Endothelial cell of coronary artery (primary cell): ENCODE results near the gene B4GALT2. TPM values are rescaled to one million over a fixed set of nuclear protein-coding genes. Genes with fewer than 3 reads are reported as not detected.

Experiments
- total RNA-seq: library from RNA; depleted of rRNA; stranded (reverse); fragments of >200 nt; gene quantifications from 2 replicates; pipeline ENCODE4 v1.2.3, GENCODE V29; 2014

The B4GALT2 gene, protein sequence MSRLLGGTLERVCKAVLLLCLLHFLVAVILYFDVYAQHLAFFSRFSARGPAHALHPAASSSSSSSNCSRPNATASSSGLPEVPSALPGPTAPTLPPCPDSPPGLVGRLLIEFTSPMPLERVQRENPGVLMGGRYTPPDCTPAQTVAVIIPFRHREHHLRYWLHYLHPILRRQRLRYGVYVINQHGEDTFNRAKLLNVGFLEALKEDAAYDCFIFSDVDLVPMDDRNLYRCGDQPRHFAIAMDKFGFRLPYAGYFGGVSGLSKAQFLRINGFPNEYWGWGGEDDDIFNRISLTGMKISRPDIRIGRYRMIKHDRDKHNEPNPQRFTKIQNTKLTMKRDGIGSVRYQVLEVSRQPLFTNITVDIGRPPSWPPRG
- 63.8 and 64.9 TPM in 2 replicates for total RNA-seq

DNA sequence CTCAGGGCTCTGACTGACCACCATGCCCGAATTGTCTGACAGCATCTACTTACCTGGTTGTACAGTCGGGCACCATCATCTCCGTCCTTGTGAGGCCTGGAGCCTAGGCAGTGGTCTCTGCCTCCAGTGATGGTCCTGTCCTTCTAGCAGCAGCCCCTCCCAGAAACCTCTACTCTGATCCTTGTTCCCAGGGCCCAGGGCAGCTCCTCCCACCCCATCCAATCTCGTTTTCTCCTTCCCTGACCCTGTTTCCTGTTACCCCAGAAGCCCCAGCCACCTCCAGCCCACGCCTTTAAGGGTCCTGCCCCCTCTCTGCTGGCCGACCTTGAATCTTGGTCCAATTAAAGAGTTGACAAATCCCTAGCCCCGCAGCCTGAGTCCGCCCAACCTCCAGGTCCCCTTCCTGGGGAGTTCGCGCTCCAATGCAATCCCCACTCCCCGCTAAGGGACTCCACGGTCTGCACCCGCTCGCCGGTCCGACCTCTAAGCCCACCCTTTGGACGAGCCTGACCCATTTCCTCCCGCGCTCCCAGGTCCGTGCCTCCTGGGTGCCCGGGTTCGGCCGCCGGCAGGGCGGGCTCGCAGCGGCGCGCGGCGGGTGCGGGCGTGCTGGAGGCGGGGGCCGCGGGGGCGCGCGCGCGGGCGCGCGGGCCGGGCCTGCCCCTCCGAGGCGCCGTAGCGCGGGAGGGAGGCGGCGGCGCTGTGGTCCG lies at the start of gene B4GALT2:
TSS of gene B4GALT2 (plus strand) at position 660 of the 710 bp plus-strand sequence. CDS start 1,951 bp downstream, outside the sequence.

DNA sequence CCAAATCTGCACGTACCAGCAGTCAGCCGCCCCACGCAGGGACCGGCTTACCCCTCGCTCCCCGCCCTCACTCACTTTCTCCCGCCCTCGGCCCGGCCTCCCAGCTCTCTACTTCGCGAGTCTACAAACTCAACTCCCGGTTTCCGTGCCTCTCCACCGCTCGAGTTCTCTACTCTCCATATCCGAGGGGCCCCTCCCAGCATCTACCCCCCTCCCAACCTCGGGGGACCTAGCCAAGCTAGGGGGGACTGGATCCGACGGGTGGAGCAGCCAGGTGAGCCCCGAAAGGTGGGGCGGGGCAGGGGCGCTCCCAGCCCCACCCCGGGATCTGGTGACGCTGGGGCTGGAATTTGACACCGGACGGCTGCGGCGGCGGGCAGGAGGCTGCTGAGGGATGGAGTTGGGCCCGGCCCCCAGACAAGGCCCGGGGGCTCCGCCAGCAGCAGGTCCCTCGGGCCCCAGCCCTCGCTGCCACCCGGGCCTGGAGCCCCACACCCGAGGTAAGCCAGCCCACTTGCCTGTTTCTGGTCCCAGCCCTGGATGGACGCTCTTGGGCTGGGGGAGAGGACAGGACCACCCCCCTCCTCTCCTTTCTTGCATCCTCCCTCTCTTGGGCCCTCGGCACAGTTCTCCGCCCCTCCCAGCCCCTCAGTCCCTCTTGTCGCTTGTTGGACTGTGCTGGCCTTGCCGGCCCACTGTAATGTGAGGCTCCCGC lies 45.5 kb upstream of the B4GALT2 start, which contains the start of gene ARTN:
TSS of gene ARTN (plus strand) at position 416 of the 715 bp plus-strand sequence. CDS start 1,856 bp downstream, outside the sequence.

DNA sequence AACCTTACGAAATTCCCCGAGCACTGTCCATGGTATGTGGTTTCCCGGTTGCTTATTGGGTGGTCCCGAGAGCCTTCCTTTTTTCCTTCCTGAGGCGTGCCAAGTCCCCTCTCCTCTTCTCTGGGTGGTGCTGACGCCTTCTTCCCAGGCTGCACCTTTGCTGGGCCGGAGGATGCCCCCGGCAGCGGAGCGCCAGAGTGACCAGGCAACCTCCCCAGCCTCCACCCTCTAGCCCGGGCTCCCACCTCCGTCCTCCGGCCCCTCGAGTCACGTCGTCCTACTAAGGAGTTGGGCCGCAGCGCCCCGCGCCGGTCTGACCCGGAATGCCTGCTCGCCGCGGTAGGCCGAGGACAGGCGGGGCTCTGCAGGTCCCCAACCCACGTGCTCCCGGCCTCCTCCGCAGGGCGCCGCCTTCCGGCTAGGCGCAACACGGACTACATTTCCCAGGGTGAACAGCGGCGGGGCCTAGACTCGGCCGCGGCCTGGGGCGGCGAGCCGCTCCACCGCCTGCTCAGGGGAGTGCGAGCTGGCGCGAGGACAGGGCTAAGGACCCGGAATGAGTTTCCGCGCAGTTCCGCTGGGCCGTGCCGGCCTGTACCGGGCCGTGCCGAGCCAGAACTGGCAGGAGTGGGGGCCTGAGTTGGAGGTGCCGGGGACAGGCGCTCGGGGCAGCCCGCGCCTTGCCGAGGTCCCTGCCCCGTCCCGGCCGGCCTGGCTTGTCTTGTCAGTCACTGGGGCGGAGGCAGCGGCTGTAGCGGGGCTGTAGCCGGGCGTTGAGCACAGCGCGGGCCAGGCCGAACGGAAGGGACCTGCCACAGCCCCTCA lies 32.6 kb upstream of the B4GALT2 start, which contains the start of gene IPO13:
TSS of gene IPO13 (plus strand) at position 715 of the 825 bp plus-strand sequence. CDS start 651 bp downstream, outside the sequence.

DNA sequence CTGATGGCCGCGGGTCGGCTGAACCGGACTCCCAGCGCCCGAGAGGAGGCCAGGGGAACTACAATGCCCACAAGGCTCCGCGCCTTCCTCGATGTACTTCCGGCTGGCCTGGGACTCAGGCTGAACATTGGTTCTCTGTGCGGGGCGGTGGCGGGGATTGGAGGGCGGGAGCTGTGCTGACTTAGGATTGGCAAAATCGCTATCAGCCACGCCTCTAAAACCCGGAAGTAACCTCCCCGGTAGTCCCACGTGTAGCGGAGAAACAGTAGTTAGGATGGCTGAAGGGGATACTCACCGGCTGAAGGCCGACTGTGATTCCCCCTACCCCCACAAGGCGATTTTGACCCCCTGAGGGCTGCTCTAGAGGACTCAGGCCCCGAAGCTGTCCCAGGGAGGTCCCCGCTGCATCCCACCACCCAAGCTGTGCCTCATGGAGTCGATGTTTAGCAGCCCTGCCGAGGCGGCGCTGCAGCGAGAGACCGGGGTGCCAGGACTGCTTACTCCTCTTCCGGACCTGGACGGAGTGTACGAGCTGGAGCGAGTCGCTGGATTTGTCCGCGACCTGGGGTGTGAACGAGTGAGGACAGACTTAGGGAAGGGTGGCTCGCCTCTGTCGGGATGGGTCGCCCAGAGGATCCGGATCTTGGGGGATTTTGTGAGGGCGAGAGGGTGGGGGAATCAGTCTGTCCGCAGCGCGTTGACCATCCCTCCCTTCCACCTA lies 9.1 kb upstream of the B4GALT2 start, which contains the start of gene DPH2:
TSS of gene DPH2 (plus strand) at position 265 of the 721 bp plus-strand sequence. CDS start at position 431, 166 bp downstream.

DNA sequence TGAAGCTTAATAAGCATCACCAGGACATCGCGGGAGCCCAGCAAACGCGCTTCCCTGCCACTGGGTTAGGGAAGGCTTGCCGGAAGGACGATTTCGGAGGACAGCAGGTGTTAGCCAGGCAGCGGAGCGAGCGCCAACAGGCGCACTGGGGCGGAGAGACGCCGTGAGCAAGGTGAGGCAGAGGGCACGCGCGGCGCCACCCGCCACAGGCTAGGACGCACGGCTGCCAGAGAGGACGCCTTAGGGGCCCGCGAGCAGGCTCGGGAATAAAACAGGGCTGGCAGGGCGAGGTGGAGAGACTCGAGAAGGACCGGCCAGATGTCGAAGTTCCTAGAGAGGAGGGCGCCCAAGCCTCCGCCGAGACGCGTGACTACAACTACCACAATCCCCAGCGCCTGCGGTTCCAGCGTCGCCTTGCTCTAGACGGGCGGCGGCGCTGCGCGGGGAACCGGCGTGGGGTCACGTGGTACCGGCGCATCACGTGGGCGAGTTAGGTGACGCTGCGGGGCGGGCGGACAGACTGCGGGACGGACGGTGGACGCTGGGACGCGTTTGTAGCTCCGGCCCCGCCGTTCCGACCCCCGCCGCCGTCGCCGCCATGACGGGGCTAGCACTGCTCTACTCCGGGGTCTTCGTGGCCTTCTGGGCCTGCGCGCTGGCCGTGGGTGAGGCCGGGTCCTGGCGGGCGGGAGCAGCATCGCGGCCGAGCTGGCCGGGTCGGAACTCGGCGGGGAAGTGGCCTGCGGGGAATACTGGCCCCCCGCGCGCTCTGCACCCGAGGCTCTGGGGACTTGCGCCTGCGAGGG lies 4.4 kb upstream of the B4GALT2 start, which contains the start of gene ATP6V0B:
TSS of gene ATP6V0B (plus strand) at position 518 of the 806 bp plus-strand sequence. CDS start at position 599, 81 bp downstream.

DNA sequence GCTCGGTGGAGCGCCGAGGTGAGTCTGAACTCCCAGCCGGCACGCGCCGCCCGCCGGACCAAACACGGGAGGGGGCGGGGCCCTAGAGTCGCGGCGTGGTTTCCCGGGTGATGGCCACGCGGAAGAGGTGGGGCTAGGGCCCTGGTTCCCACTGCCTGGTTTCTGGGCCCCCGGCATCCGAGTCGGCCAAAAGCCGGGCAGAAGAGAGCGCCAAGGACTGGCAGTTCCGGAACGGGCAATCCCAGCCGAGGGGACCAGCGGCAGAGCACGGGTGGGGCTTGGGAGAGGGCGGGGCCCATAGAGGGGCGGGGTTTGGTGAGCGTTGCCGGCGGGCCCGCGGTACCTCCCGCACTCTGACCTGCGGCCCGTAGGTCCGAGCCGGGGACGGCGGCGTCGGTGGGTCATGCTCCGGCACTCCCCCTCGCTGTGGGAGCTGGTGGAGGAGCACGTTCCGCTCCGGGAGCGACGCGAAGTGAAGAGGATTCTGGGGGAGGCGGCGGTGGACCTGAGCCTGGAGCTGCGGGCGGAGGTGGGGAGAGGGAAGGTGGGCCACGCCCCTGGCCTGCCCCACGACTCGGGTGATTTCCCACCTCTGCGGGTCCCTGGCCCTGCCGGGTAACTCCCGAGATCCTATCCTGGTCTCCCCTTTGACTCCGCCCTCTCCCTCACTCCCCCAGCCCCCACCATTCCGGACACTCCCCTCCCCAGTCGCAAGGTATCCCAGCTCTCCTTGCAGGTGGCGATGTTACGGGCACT lies 12.6 kb downstream of the B4GALT2 start, which contains the start of gene CCDC24:
TSS of gene CCDC24 (plus strand) at position 124 of the 756 bp plus-strand sequence. CDS start at position 404, 280 bp downstream.

DNA sequence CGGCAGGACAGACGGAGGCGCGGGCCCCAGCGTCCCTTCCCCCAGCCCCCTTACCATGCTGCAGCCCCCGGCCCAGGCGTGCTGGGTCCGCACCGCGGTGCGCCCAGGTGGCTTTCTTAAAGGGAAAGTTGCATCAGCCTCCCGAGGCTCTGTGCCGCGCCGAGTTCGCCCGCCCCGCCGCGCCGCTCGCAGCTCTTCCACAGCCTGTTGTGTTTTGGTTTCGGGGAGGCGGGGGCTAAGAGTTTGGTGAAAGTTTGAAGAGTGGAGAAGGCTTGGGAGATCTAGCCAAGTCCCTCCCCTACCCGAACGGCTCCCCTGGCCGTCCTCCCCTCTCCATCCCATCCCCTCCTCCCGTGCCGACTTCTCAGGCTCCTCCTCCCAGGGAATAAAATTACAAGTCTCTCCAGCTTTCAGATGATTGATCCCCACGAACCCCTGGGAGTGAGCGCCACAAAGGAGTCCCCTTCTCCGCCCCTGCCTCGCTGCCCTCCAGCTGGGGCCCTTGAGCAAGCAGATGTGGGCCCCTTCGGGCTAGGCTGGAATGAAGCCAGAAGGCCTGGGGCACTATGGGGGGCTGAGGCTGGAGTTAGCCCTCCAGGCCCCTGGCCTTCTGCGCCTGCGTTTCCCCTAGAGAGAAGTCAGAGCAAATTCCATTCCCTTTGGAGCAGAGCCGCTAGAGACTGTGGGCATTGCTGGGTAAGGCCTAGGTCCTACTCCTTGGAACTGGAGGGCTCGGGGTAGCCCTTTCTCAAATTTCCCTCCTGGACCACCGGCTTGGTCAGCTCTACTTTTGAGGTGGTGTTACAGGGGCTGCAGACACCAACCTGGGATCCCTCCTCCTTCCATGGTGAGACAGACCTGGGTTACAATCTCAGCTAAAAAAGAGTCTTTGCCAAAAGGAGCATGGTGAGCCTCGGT lies 52.5 kb downstream of the B4GALT2 start, which contains the start of gene SLC6A9:
TSS of gene SLC6A9 (minus strand) at position 211 of the 918 bp plus-strand sequence. CDS start 7,185 bp downstream, outside the sequence.

Other genes starting within 250 kb of the B4GALT2 start
- 0.09 TPM in 1 of 2 replicates, not detected in the other for gene ARTN, start 45.4 kb upstream of the B4GALT2 start, total RNA-seq
- 10.4 and 15.7 TPM in 2 replicates for gene IPO13, start 32.3 kb upstream of the B4GALT2 start, total RNA-seq
- 21.0 and 26.6 TPM in 2 replicates for gene DPH2, start 9.2 kb upstream of the B4GALT2 start, total RNA-seq
- gene ATP6V0B, start 4.2 kb upstream of the B4GALT2 start, total RNA-seq = 95.7 and 103 TPM in 2 replicates
- gene CCDC24, start 12.4 kb downstream of the B4GALT2 start, total RNA-seq = 1.6 and 2.4 TPM in 2 replicates
- 0.09 and 7.2 TPM in 2 replicates for gene SLC6A9, start 52.3 kb downstream of the B4GALT2 start, total RNA-seq
- gene KLF17, start 139.6 kb downstream of the B4GALT2 start, total RNA-seq = not detected in 2 replicates
- not detected in 2 replicates for gene KLF18, start 162.4 kb downstream of the B4GALT2 start, total RNA-seq
- 22.0 and 25.9 TPM in 2 replicates for gene DMAP1, start 234.3 kb downstream of the B4GALT2 start, total RNA-seq